Heart right ventricle (tissue), 16 donors: Measurements from ENCODE around the gene NDRG3. TPM values are rescaled to one million over a fixed set of nuclear protein-coding genes. Genes with fewer than 3 reads are reported as not detected.

Source experiments
- ATAC-seq, 8 donors: fragments of 200-7000 bp; cut with Tn5 transposase; one replicate each; pipeline ENCODE4 v1.9.1; 2020; ENCODE audit warnings: mild to moderate bottlenecking in 8 of 8, moderate library complexity in 8 of 8, moderate number of reproducible peaks in 1 of 8
- DNase-seq, 2 donors: peaks; one replicate each; pipeline ENCODE4 v3.0.0-alpha.2; 2020
- H3K27ac ChIP-seq, 10 donors: fragments of 200-600 bp; sonication (generic) in 2 of 10; one replicate each; pipeline versions ENCODE4 v1.5.0 to v1.8.0; 2020 to 2022; ENCODE audit warnings: mild to moderate bottlenecking in 3 of 10
- H3K27me3 ChIP-seq, 7 donors: fragments of 200-600 bp; one replicate each; pipeline ENCODE4 v1.8.0; 2021 to 2022; ENCODE audit warnings: mild to moderate bottlenecking in 2 of 7
- H3K36me3 ChIP-seq, 9 donors: fragments of 200-600 bp; sonication (generic) in 1 of 9; one replicate each; pipeline versions ENCODE4 v1.5.0 to v1.8.0; 2020 to 2022; ENCODE audit warnings: mild to moderate bottlenecking in 2 of 9
- H3K4me1 ChIP-seq, 9 donors: fragments of 200-600 bp; sonication (generic) in 1 of 9; one replicate each; pipeline versions ENCODE4 v1.5.0 to v1.8.0; 2020 to 2022; ENCODE audit warnings: mild to moderate bottlenecking in 4 of 9
- H3K4me3 ChIP-seq, 10 donors: fragments of 200-600 bp; sonication (generic) in 2 of 10; one replicate each; pipeline versions ENCODE4 v1.5.0 to v1.8.0; 2020 to 2022; ENCODE audit warnings: mild to moderate bottlenecking in 7 of 10, moderate library complexity in 2 of 10
- H3K9me3 ChIP-seq, 11 donors: fragments of 200-600 bp in 10 of 11; sonication (generic) in 2 of 11; one replicate each; pipeline versions ENCODE4 v1.5.0 to v1.8.0; 2013 to 2022; ENCODE audit warnings: mild to moderate bottlenecking in 2 of 11, control low read depth in 1 of 11, moderate library complexity in 1 of 11
- WGBS, 2 donors: extraction: QIAGEN DNeasy Blood & Tissue Kit; methylation state at CpG; one replicate each; pipeline ENCODE4 v1.1.7; 2013; ENCODE audit warnings: inconsistent platforms in 1 of 2; 5-methylcytosine and 5-hydroxymethylcytosine counted together
- intact Hi-C, 10 donors: fragments of 100-400 bp; cut with DNase I; formaldehyde crosslinking; loops; one replicate each; pipeline versions ENCODE4 v1.11.1 to v1.14.2; 2022
- polyA plus RNA-seq, 2 donors: library from polyadenylated mRNA; stranded (reverse); fragments of 200-250 nt; gene quantifications; one replicate each; pipeline ENCODE4 v1.2.3, GENCODE V29; 2013
- total RNA-seq, 10 donors: library from RNA; stranded (reverse); fragmentation: NEBNext Ultra II Directional in 3 of 10; extraction: Animal tissue kit (Norgen Biotek cat#: 25700) in 3 of 10; gene quantifications; one replicate each; pipeline versions ENCODE4 v1.2.1 to v1.2.4, GENCODE V29; 2021 to 2023
- TF ChIP-seq, protein P1 (sequence below), 9 donors: fragments of 200-600 bp; sonication (generic) in 2 of 9; IDR thresholded peaks; one replicate each; pipeline versions ENCODE4 v1.5.0 to v1.8.0; 2021 to 2022; ENCODE audit warnings: antibody characterized with exemption in 9 of 9, mild to moderate bottlenecking in 5 of 9, moderate library complexity in 1 of 9
- donor health status: Arrhythmogenic right ventricular cardiomyopathy.
- donor health status: ischemic (EF 13 %, LVEDD 7.1; RV severe dilation, severe dysfunction).
- donor health status: healthy with polysubstance abuse.
- donor health status: DM: no; HTN: yes; CAD: no.
- donor health status: DM: no; HTN: no; CAD: no.
- donor health status: ischemic (EF 25% LVEDD 6.9; RV normal size, moderate dysfunction).
- donor health status: ischemic (EF 25% LVEDD 5.7; RV mildly dilated, moderate dysfunction).
- donor health status: healthy.
- donor health status: DM: yes; HTN: yes; CAD: no.
- donor health status: Ischemic cardiomyopathy.
- donor health status: ischemic (EF 35%, LVEDD 5.7; RV mildly dilated, moderate dysfunction).
- donor health status: nonischemic (EF 11% LVEDD 7.7; RV severe dilation, severe dysfunction).
- donor health status: DM: yes; HTN: yes; CAD: no.
- donor health status: PGD.
- donor health status: ischemic (EF 29% LVEDD 5.4; RV normal size, mild dysfunction).
- donor health status: nonischemic (EF 23%, LVEDD 6.1; RV moderate dilation, normal function).

NDRG3 gene
- total and polyA plus RNA-seq, 12 donors, result 19.3 to 37.0 (median 29.9) TPM

DNA sequence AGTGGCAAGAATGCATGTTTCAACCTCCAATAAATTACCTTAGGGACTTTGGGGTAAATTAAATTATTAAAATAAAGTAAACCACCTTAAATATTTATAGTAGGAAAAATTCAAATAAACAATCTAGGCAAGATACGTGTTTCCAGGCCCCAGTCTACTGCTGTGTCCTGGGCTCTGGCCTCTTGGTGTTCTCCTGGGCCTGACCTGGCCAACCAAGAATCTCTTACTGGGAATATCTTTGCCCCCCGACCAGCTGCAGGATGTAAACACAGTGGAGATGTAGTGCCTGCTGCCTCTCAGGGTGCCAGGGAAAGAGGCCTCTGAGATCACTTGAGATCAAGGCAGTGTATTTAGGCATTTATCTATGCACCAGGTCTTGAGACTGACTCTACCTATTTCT is 39.4 kb upstream of the NDRG3 start:
- 73 to 80% methylated on average over 2 of the region's 2 CpGs for WGBS, 2 donors
- Histone ChIP-seq H3K27me3 (no peaks in the 10 kb centered on the region), H3K36me3 (peaks cover 0 to 91% (median 17%) of the 10 kb centered on the region in 9 donors), H3K27ac (peak overlapping the region in 5 of 10 donors; percentile 47 to 67 (median 56)), H3K4me1 (peaks cover 0 to 17% (median 8%) of the 10 kb centered on the region in 9 donors), H3K9me3 (no peaks in the 10 kb centered on the region), H3K4me3 (no peak overlapping the region)
- TF ChIP-seq, protein P1, sequence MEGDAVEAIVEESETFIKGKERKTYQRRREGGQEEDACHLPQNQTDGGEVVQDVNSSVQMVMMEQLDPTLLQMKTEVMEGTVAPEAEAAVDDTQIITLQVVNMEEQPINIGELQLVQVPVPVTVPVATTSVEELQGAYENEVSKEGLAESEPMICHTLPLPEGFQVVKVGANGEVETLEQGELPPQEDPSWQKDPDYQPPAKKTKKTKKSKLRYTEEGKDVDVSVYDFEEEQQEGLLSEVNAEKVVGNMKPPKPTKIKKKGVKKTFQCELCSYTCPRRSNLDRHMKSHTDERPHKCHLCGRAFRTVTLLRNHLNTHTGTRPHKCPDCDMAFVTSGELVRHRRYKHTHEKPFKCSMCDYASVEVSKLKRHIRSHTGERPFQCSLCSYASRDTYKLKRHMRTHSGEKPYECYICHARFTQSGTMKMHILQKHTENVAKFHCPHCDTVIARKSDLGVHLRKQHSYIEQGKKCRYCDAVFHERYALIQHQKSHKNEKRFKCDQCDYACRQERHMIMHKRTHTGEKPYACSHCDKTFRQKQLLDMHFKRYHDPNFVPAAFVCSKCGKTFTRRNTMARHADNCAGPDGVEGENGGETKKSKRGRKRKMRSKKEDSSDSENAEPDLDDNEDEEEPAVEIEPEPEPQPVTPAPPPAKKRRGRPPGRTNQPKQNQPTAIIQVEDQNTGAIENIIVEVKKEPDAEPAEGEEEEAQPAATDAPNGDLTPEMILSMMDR (IDR thresholded peaks at IDR 0.05), result no peak
- DNase-seq, result no peak
- intact Hi-C loops, result loop anchor here in 1 of 10 donors (10.0 kb wide), 1 partner anchor 89 kb away; the partner anchor contains the start of gene TLDC2
- peak in 1 of 8 donors; percentile 3 for ATAC-seq

DNA sequence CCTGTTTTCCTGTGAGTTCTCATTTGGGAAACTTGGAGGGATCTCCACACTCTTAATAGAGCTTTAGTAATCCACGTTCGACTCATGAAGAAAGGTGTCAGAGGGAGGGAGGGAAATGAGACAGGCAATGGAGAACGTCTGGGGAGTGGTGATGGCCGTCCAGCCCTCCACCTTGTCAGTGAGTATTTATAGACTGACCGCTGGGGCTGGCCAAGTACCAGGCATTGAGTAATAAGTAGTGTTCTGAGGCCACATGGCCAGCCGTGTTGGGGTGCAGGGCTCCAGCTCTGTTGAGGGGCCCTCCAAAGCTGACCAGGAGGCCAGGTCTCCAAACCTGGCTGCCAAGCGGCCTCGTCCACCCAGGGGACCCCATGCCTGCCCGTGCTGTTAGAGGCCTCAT is 39.0 kb upstream of the NDRG3 start:
- peak; percentile 69 to 92 (median 86) for ATAC-seq
- no peaks in the 10 kb centered on the region for H3K27me3 ChIP-seq
- 48 to 61% methylated on average over 9 of the region's 9 CpGs for WGBS, 2 donors
- no peaks in the 10 kb centered on the region for H3K9me3 ChIP-seq
- TF ChIP-seq, protein P1 (IDR thresholded peaks at IDR 0.05), result no peak
- intact Hi-C loops, result loop anchor here in 1 of 10 donors (10.0 kb wide), 1 partner anchor 90 kb away; the partner anchor contains the start of gene TLDC2
- peaks cover 0 to 17% (median 8%) of the 10 kb centered on the region in 9 donors for H3K4me1 ChIP-seq
- H3K27ac ChIP-seq, result peak overlapping the region in 8 of 10 donors; percentile 44 to 67 (median 56)
- peak in 1 of 2 donors; percentile 49 for DNase-seq
- H3K4me3 ChIP-seq, result no peak overlapping the region
- peaks cover 0 to 92% (median 17%) of the 10 kb centered on the region in 9 donors for H3K36me3 ChIP-seq

DNA sequence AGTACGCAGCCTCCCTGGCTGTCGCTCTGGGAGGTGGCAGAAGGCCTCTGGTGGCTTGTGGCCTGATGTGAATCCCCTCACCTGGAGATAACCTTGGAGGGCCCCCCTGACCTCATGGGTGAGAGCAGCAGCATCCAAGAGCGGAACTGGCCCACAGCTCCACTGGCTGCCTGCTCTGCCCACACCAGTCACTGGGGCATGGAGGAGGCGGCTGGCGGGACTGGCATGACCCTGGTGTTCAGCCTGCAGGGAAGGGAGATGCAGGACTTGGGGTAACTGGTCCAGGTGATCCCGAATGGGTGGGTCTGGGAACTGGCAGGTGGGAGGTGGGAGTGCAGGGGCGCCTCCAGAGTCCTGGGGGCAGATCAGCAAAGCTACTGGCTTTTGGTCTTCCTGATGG is 38.2 kb upstream of the NDRG3 start:
- Histone ChIP-seq H3K9me3 (no peaks in the 10 kb centered on the region), H3K4me1 (peaks cover 0 to 17% (median 8%) of the 10 kb centered on the region in 9 donors), H3K4me3 (no peak overlapping the region), H3K27me3 (no peaks in the 10 kb centered on the region), H3K27ac (peak overlapping the region in 5 of 10 donors; percentile 44 to 58 (median 56)), H3K36me3 (peaks cover 0 to 93% (median 17%) of the 10 kb centered on the region in 9 donors)
- 97% methylated on average over 7 of the region's 7 CpGs for WGBS, 2 donors
- intact Hi-C loops, result loop anchor here in 1 of 10 donors (10.0 kb wide), 1 partner anchor 91 kb away; the partner anchor contains the start of gene TLDC2
- TF ChIP-seq, protein P1 (IDR thresholded peaks at IDR 0.05), result no peak
- DNase-seq (no peak), ATAC-seq (peak in 2 of 8 donors; percentile 8 to 46)

DNA sequence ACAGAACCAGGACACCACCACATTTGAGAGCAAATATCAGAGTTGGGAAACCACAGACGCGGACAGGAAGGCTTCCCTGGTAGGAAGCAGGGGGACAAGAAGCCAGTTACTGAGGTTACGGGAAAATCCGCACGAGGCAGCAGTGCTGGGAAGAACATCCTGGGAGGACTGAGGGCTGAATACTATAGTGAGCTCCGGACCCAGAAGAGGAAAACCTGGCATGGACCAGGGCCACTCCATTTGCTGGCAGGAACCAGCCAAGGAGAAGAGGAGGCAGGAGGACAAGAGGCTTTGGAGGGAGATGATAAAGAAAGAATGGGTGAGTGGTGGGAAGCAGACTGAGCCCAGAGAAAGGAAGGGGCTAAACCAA is 33.8 kb upstream of the NDRG3 start:
- H3K9me3 ChIP-seq, result no peaks in the 10 kb centered on the region
- ATAC-seq, result no peak
- no peaks in the 10 kb centered on the region for H3K27me3 ChIP-seq
- 72 to 78% methylated on average over 6 of the region's 6 CpGs for WGBS, 2 donors
- intact Hi-C loops, result loop anchor here in 6 of 10 donors (10.0 kb wide), 2 partner anchors 85 to 95 kb away; partner anchors contain the start of gene TLDC2 (in 1 of the 6)
- H3K36me3 ChIP-seq, result peaks cover 0 to 48% (median 0%) of the 10 kb centered on the region in 9 donors
- TF ChIP-seq, protein P1 (IDR thresholded peaks at IDR 0.05), result no peak
- H3K4me1 ChIP-seq, result peaks cover 0 to 21% (median 9%) of the 10 kb centered on the region in 9 donors
- DNase-seq, result no peak
- no peak overlapping the region for H3K4me3 ChIP-seq
- H3K27ac ChIP-seq, result peak overlapping the region in 1 of 10 donors; percentile 10
